ENCODE results near the gene ADGRG7. TPM values are rescaled to one million over a fixed set of nuclear protein-coding genes. Genes with fewer than 3 reads are reported as not detected.

The ADGRG7 gene
- total and polyA plus RNA-seq, 2 of the 13 experiments (the other 11 are each of a cell fraction or from before 2014, with no cell fraction given), result not detected

- TF ChIP-seq RFXAP (CRISPR knock-in tag; IDR thresholded peaks at IDR 0.05; ENCODE audit: borderline replicate concordance), result peak; percentile 22; the same call in 1 of the 2 replicates
- TF ChIP-seq NFYB (CRISPR knock-in tag; IDR thresholded peaks at IDR 0.05), result peak; percentile 80
- peak; percentile 96 for TF ChIP-seq HNRNPK (IDR thresholded peaks at IDR 0.05; ENCODE audit: low read depth, low read length, poor library complexity, severe bottlenecking)
- TF ChIP-seq FOXM1 (CRISPR knock-in tag; IDR thresholded peaks at IDR 0.05), result no peak
- TF ChIP-seq, protein P1, sequence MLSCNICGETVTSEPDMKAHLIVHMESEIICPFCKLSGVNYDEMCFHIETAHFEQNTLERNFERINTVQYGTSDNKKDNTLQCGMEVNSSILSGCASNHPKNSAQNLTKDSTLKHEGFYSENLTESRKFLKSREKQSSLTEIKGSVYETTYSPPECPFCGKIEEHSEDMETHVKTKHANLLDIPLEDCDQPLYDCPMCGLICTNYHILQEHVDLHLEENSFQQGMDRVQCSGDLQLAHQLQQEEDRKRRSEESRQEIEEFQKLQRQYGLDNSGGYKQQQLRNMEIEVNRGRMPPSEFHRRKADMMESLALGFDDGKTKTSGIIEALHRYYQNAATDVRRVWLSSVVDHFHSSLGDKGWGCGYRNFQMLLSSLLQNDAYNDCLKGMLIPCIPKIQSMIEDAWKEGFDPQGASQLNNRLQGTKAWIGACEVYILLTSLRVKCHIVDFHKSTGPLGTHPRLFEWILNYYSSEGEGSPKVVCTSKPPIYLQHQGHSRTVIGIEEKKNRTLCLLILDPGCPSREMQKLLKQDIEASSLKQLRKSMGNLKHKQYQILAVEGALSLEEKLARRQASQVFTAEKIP (CRISPR knock-in tag; IDR thresholded peaks at IDR 0.05; ENCODE audit: borderline replicate concordance), result no peak
- TF ChIP-seq SRSF9 (IDR thresholded peaks at IDR 0.05; ENCODE audit: borderline replicate concordance, insufficient read depth, low read depth, low read length, poor library complexity, severe bottlenecking), result no peak
- TF ChIP-seq TBL1XR1 (IDR thresholded peaks at IDR 0.05; ENCODE audit: borderline replicate concordance, low read length, partially characterized antibody), result no peak
- TF ChIP-seq, protein P2, sequence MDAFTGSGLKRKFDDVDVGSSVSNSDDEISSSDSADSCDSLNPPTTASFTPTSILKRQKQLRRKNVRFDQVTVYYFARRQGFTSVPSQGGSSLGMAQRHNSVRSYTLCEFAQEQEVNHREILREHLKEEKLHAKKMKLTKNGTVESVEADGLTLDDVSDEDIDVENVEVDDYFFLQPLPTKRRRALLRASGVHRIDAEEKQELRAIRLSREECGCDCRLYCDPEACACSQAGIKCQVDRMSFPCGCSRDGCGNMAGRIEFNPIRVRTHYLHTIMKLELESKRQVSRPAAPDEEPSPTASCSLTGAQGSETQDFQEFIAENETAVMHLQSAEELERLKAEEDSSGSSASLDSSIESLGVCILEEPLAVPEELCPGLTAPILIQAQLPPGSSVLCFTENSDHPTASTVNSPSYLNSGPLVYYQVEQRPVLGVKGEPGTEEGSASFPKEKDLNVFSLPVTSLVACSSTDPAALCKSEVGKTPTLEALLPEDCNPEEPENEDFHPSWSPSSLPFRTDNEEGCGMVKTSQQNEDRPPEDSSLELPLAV (CRISPR knock-in tag; conservative IDR thresholded peaks at IDR 0.05; ENCODE audit: low read depth), result no peak
- TF ChIP-seq ZNF138 (CRISPR knock-in tag; IDR thresholded peaks at IDR 0.05; ENCODE audit: low read depth), result peak; percentile 41; the same call in 1 of the 2 replicates
- no peak for TF ChIP-seq NR2F6 (IDR thresholded peaks at IDR 0.05)
- TF ChIP-seq NR2F6 (CRISPR knock-in tag; IDR thresholded peaks at IDR 0.05), result peak; percentile 9; the same call in 1 of the 2 replicates
- TF ChIP-seq CREM (IDR thresholded peaks at IDR 0.05), result peak; percentile 87
- no peak for TF ChIP-seq CREM (CRISPR knock-in tag; IDR thresholded peaks at IDR 0.05)
- no peak for TF ChIP-seq KDM6A (CRISPR knock-in tag; IDR thresholded peaks at IDR 0.05; ENCODE audit: low read depth)
- 0 out of 2 replicates have a peak, but pooled peaks have one; percentile 31 for TF ChIP-seq ZBTB21 (CRISPR knock-in tag; IDR thresholded peaks at IDR 0.05)
- TF ChIP-seq, protein P3, sequence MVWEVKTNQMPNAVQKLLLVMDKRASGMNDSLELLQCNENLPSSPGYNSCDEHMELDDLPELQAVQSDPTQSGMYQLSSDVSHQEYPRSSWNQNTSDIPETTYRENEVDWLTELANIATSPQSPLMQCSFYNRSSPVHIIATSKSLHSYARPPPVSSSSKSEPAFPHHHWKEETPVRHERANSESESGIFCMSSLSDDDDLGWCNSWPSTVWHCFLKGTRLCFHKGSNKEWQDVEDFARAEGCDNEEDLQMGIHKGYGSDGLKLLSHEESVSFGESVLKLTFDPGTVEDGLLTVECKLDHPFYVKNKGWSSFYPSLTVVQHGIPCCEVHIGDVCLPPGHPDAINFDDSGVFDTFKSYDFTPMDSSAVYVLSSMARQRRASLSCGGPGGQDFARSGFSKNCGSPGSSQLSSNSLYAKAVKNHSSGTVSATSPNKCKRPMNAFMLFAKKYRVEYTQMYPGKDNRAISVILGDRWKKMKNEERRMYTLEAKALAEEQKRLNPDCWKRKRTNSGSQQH (CRISPR knock-in tag; IDR thresholded peaks at IDR 0.05; ENCODE audit: low read depth), result peak; percentile 59
- TF ChIP-seq NFKB2 (CRISPR knock-in tag; IDR thresholded peaks at IDR 0.05; ENCODE audit: borderline replicate concordance), result no peak
- TF ChIP-seq ZNF136 (CRISPR knock-in tag; IDR thresholded peaks at IDR 0.05; ENCODE audit: low read depth), result no peak
- no peak for TF ChIP-seq ARID2 (CRISPR knock-in tag; IDR thresholded peaks at IDR 0.05; ENCODE audit: borderline replicate concordance)
- TF ChIP-seq, protein P4, sequence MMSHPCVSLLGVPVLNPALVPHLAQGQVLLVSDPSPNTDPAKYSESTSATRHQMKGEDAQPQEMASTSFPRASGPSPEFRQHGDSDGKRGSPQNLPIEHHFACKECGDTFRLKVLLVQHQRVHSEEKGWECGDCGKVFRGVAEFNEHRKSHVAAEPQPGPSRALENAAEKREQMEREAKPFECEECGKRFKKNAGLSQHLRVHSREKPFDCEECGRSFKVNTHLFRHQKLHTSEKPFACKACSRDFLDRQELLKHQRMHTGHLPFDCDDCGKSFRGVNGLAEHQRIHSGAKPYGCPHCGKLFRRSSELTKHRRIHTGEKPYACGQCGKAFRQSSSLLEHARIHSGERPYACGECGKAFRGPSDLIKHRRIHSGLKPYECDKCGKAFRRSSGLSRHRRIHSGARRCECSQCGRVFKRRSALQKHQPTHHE (CRISPR knock-in tag; IDR thresholded peaks at IDR 0.05; ENCODE audit: borderline replicate concordance), result peak; percentile 52; the same call in 1 of the 2 replicates
- peak; percentile 73; the same call in 1 of the 2 replicates for TF ChIP-seq ZNF709 (CRISPR knock-in tag; IDR thresholded peaks at IDR 0.05)
- TF ChIP-seq ZBTB43 (CRISPR knock-in tag; conservative IDR thresholded peaks at IDR 0.05), result no peak; the same call in 1 of the 2 replicates
These were observed 99.8 kb downstream of the ADGRG7 start, which contains the start of gene TFG (continued) for GRCh38 chr3:100708989-100709841.
